ENCODE data around the gene FZD10. TPM values are rescaled to one million over a fixed set of nuclear protein-coding genes. Genes with fewer than 3 reads are reported as not detected.

FZD10 gene
- total RNA-seq, 1 donor from 2014 or later = 0.05 TPM

DNA sequence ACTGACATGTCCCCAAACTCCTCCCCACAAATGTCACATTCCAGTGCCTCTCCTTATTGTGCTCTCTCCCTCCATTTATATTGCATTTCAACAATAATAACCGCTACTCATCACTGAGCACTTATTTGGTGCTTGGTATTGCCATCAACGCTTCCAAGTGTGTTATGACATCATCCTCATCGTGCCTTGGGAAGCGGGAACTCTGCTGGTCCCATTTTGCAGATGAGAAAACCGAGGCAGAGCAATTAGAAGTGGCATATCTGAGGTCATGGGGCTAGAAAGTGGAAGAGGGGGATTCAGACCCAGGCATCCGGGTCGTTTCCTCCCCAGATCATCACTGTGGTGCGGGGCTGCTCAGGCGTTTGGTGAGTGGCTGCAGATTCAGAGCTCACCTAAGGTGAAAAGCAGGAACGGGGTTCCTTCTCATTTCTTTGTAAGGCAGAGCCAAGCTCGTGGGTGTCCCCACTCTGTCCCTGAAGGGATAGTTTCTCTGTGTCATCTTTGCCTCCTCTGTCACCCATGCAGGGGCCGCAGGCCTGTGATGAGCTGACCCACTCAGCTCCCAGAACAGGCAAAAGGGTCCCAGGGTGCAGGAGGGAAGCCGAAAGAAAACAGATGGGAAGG, 5.5 kb upstream of the FZD10 start:
- DNase-seq = no peak
- Histone ChIP-seq H3K27ac (replicated peaks) (no peak overlapping the region), H3K36me3 (no peaks in the 10 kb centered on the region), H3K27me3 (ENCODE audit: low read depth) (peaks cover 79% of the 10 kb centered on the region), H3K9me3 (replicated peaks) (no peaks in the 10 kb centered on the region), H3K4me3 (no peak overlapping the region), H3K4me1 (peaks cover 15% of the 10 kb centered on the region)
- intact Hi-C loops (cut with micrococcal nuclease) = no loop called here
- TF ChIP-seq, protein P1, sequence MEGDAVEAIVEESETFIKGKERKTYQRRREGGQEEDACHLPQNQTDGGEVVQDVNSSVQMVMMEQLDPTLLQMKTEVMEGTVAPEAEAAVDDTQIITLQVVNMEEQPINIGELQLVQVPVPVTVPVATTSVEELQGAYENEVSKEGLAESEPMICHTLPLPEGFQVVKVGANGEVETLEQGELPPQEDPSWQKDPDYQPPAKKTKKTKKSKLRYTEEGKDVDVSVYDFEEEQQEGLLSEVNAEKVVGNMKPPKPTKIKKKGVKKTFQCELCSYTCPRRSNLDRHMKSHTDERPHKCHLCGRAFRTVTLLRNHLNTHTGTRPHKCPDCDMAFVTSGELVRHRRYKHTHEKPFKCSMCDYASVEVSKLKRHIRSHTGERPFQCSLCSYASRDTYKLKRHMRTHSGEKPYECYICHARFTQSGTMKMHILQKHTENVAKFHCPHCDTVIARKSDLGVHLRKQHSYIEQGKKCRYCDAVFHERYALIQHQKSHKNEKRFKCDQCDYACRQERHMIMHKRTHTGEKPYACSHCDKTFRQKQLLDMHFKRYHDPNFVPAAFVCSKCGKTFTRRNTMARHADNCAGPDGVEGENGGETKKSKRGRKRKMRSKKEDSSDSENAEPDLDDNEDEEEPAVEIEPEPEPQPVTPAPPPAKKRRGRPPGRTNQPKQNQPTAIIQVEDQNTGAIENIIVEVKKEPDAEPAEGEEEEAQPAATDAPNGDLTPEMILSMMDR (IDR thresholded peaks at IDR 0.05; ENCODE audit: borderline replicate concordance) = no peak

- intact Hi-C loops (cut with micrococcal nuclease) = no loop called here
- Histone ChIP-seq H3K36me3 (no peaks in the 10 kb centered on the region), H3K4me3 (no peak overlapping the region), H3K27ac (replicated peaks) (no peak overlapping the region), H3K9me3 (replicated peaks) (no peaks in the 10 kb centered on the region), H3K4me1 (peaks cover 22% of the 10 kb centered on the region), H3K27me3 (ENCODE audit: low read depth) (peaks cover 93% of the 10 kb centered on the region)
- DNase-seq = no peak
- TF ChIP-seq, protein P1 (IDR thresholded peaks at IDR 0.05; ENCODE audit: borderline replicate concordance) = no peak
Measured at GRCh38 chr12:130157998-130158753, 4.1 kb upstream of the FZD10 start.

DNA sequence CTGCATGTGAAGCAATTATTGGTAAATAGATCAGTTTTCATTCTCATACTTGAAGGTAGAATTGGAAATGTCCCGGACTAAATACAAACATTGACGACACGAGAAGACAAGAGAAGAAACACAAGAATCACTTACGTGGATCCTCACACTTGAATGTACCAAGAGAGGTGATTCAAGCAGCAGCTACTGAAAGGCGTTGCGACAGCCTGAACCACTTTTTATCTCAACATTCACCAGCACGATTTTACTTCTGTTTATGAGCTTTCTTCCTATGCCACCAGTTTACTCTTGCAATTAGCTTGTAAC, 3.6 kb upstream of the FZD10 start:
- H3K4me3 ChIP-seq = no peak overlapping the region
- H3K36me3 ChIP-seq = no peaks in the 10 kb centered on the region
- no peaks in the 10 kb centered on the region for H3K9me3 ChIP-seq (replicated peaks)
- H3K27me3 ChIP-seq (ENCODE audit: low read depth) = peaks cover 96% of the 10 kb centered on the region
- intact Hi-C loops (cut with micrococcal nuclease) = no loop called here
- no peak for DNase-seq
- TF ChIP-seq, protein P1 (IDR thresholded peaks at IDR 0.05; ENCODE audit: borderline replicate concordance) = no peak
- H3K27ac ChIP-seq (replicated peaks) = no peak overlapping the region
- H3K4me1 ChIP-seq = peaks cover 22% of the 10 kb centered on the region

DNA sequence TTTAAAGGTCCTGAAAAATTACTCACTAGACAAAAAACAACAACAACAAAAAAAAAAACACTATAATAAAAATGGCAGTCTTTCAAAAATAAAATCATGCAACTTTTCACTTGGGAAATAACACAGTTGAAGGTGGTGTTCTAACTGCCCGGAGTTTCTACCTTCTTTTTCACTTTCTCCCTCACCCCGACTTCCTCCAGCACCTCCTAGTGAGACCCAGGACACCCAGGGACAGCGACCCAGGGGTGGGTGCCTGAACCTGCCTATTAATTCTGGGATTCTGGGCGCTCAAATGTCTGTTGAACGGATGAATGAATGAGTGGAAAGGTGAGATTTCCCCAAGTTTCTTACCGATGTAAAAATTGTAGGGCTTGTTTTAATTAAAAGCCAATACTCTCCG, 2.0 kb upstream of the FZD10 start:
- no peaks in the 10 kb centered on the region for H3K9me3 ChIP-seq (replicated peaks)
- TF ChIP-seq, protein P1 (IDR thresholded peaks at IDR 0.05; ENCODE audit: borderline replicate concordance) = no peak
- intact Hi-C loops (cut with micrococcal nuclease) = no loop called here
- DNase-seq = no peak
- H3K4me1 ChIP-seq = peaks cover 22% of the 10 kb centered on the region
- H3K27me3 ChIP-seq (ENCODE audit: low read depth) = peaks cover 97% of the 10 kb centered on the region
- H3K36me3 ChIP-seq = no peaks in the 10 kb centered on the region
- peak overlapping the region; percentile 62 for H3K4me3 ChIP-seq
- H3K27ac ChIP-seq (replicated peaks) = no peak overlapping the region

- H3K27me3 ChIP-seq (ENCODE audit: low read depth) = peaks cover 97% of the 10 kb centered on the region
- H3K9me3 ChIP-seq (replicated peaks) = no peaks in the 10 kb centered on the region
- intact Hi-C loops (cut with micrococcal nuclease) = no loop called here
- H3K27ac ChIP-seq (replicated peaks) = no peak overlapping the region
- peaks cover 22% of the 10 kb centered on the region for H3K4me1 ChIP-seq
- peak overlapping the region; percentile 62 for H3K4me3 ChIP-seq
- DNase-seq = no peak
- TF ChIP-seq, protein P1 (IDR thresholded peaks at IDR 0.05; ENCODE audit: borderline replicate concordance) = no peak
- H3K36me3 ChIP-seq = no peaks in the 10 kb centered on the region
Measured at GRCh38 chr12:130160711-130161231, 1.5 kb upstream of the FZD10 start.

Data from left ventricle myocardium inferior (tissue), 1 donor.